Suprapubic skin (tissue), 4 donors: ENCODE results near the gene C2orf15. TPM values are rescaled to one million over a fixed set of nuclear protein-coding genes. Genes with fewer than 3 reads are reported as not detected.
"Not testable (repeated sequence)": the region's sequence is repeated elsewhere in the genome, so short reads cannot be mapped to it uniquely, and the experiment has no call there.

Experiments used
- DNase-seq, 2 donors: peaks; one replicate each; pipeline ENCODE4 v3.0.0-alpha.2; 2019; ENCODE audit warnings: low spot score in 2 of 2
- H3K27ac ChIP-seq: fragments of 200-600 bp; sonication (generic); one replicate; pipeline ENCODE4 v1.5.1; 2019
- H3K27me3 ChIP-seq: fragments of 200-600 bp; sonication (generic); one replicate; pipeline ENCODE4 v1.5.1; 2019
- H3K36me3 ChIP-seq: fragments of 200-600 bp; sonication (generic); one replicate; pipeline ENCODE4 v1.5.1; 2019
- H3K4me1 ChIP-seq: fragments of 200-600 bp; sonication (generic); one replicate; pipeline ENCODE4 v1.5.1; 2019
- H3K4me3 ChIP-seq: fragments of 200-600 bp; sonication (generic); one replicate; pipeline ENCODE4 v1.5.1; 2019; ENCODE audit warnings: mild to moderate bottlenecking
- H3K9me3 ChIP-seq: fragments of 200-600 bp; sonication (generic); one replicate; pipeline ENCODE4 v1.5.1; 2019
- CTCF ChIP-seq, 2 donors: fragments of 200-600 bp in 1 of 2; fragments of 450-650 bp in 1 of 2; sonication (generic) in 1 of 2; IDR thresholded peaks; one replicate each; pipeline ENCODE4 v1.5.1; 2016 to 2019; ENCODE audit warnings: antibody characterized with exemption in 2 of 2, mild to moderate bottlenecking in 1 of 2, moderate library complexity in 1 of 2
- EP300 ChIP-seq: sonication (generic); formaldehyde crosslinking; IDR thresholded peaks from one replicate; pipeline ENCODE4 v1.6.1; 2017; ENCODE audit warnings: antibody characterized with exemption
- POLR2A ChIP-seq, 2 donors: fragments of 450-650 bp; IDR thresholded peaks; one replicate each; pipeline ENCODE4 v1.6.1; 2017; ENCODE audit warnings: antibody characterized with exemption in 2 of 2, mild to moderate bottlenecking in 2 of 2, moderate library complexity in 2 of 2
- POLR2AphosphoS5 ChIP-seq, 3 donors: sonication (generic); formaldehyde crosslinking; IDR thresholded peaks; one replicate each; pipeline ENCODE4 v1.6.1; 2017; ENCODE audit warnings: antibody characterized with exemption in 3 of 3
- whole genome bisulfite sequencing: methylation state at CpG from one replicate; pipeline ENCODE4 v1.1.5; 2018; 5-methylcytosine and 5-hydroxymethylcytosine counted together
- total RNA-seq, 4 donors: library from RNA; depleted of rRNA; stranded (reverse); fragments of >200 nt; gene quantifications; one replicate each; pipeline ENCODE4 v1.1.0, GENCODE V29; 2016

The C2orf15 gene
- total RNA-seq, 4 donors from 2014 or later: 0.72 to 4.6 (median 2.6) TPM

- no peak for TF ChIP-seq EP300
- no peak for TF ChIP-seq CTCF (IDR thresholded peaks at IDR 0.05)
- no peak for TF ChIP-seq POLR2A (IDR thresholded peaks at IDR 0.05)
- no peak for TF ChIP-seq POLR2AphosphoS5 (IDR thresholded peaks at IDR 0.05)
- Histone ChIP-seq H3K27me3 (no peaks in the 10 kb centered on the region), H3K27ac (no peak overlapping the region), H3K4me3 (no peak overlapping the region), H3K9me3 (no peaks in the 10 kb centered on the region), H3K36me3 (peaks cover 22% of the 10 kb centered on the region), H3K4me1 (peaks cover 24% of the 10 kb centered on the region)
- DNase-seq: no peak
- WGBS: 76% methylated on average over 6 of the region's 6 CpGs
Observed at GRCh38 chr2:99184811-99185210, 43.3 kb downstream of the C2orf15 start.

DNA sequence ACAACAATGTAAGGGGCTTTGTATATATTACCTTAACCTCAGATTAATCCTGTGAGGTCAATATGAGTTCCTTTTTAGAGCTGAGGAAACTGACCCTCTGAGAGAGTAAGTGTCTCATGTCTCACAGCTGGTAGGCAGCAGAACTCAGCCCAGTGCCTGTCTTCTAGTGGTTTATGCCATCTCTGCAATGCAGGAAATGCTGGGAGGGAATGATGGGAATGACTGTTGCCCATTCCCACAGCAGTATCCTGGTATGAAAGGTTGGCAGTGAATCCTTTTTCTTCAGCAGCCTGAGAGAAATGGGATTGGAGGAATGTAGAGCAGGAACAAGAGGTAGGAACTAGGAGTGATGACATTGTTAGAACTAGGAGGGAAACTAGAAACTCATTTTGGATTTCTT lies 45.5 kb downstream of the C2orf15 start:
- Histone ChIP-seq H3K4me1 (peaks cover 11% of the 10 kb centered on the region), H3K9me3 (no peaks in the 10 kb centered on the region), H3K27me3 (no peaks in the 10 kb centered on the region), H3K27ac (no peak overlapping the region), H3K4me3 (no peak overlapping the region), H3K36me3 (peaks cover 41% of the 10 kb centered on the region)
- no peak for TF ChIP-seq POLR2A (IDR thresholded peaks at IDR 0.05)
- no peak for TF ChIP-seq POLR2AphosphoS5 (IDR thresholded peaks at IDR 0.05)
- TF ChIP-seq EP300: no peak
- no peak for TF ChIP-seq CTCF (IDR thresholded peaks at IDR 0.05)
- DNase-seq: no peak

GRCh38 chr2:99188357-99188756 lies 46.9 kb downstream of the C2orf15 start:
- DNase-seq: no peak
- Histone ChIP-seq H3K27me3 (no peaks in the 10 kb centered on the region), H3K27ac (no peak overlapping the region), H3K4me1 (no peaks in the 10 kb centered on the region), H3K36me3 (peaks cover 53% of the 10 kb centered on the region), H3K4me3 (no peak overlapping the region), H3K9me3 (no peaks in the 10 kb centered on the region)
- whole genome bisulfite sequencing: 98% methylated on average over 3 of the region's 3 CpGs
- no peak for TF ChIP-seq CTCF (IDR thresholded peaks at IDR 0.05)
- TF ChIP-seq EP300: no peak
- TF ChIP-seq POLR2AphosphoS5 (IDR thresholded peaks at IDR 0.05): no peak
- TF ChIP-seq POLR2A (IDR thresholded peaks at IDR 0.05): no peak

GRCh38 chr2:99190548-99190947 lies 49.0 kb downstream of the C2orf15 start:
- no peaks in the 10 kb centered on the region for H3K27me3 ChIP-seq
- no peak for DNase-seq
- no peaks in the 10 kb centered on the region for H3K9me3 ChIP-seq
- TF ChIP-seq POLR2A (IDR thresholded peaks at IDR 0.05) (no peak), POLR2AphosphoS5 (IDR thresholded peaks at IDR 0.05) (no peak), CTCF (IDR thresholded peaks at IDR 0.05) (no peak), EP300 (no peak)
- no peak overlapping the region for H3K27ac ChIP-seq
- no peak overlapping the region for H3K4me3 ChIP-seq
- no peaks in the 10 kb centered on the region for H3K4me1 ChIP-seq
- WGBS: 80% methylated on average over 1 of the region's 1 CpG
- H3K36me3 ChIP-seq: peaks cover 58% of the 10 kb centered on the region

- not testable (repeated sequence) for H3K9me3 ChIP-seq, H3K4me3 ChIP-seq, H3K4me1 ChIP-seq, H3K27ac ChIP-seq, DNase-seq, H3K27me3 ChIP-seq
- 98% methylated on average over 4 of the region's 4 CpGs for WGBS
- peaks cover 69% of the 10 kb centered on the region for H3K36me3 ChIP-seq
Observed at GRCh38 chr2:99192364-99192763, 50.9 kb downstream of the C2orf15 start.

DNA sequence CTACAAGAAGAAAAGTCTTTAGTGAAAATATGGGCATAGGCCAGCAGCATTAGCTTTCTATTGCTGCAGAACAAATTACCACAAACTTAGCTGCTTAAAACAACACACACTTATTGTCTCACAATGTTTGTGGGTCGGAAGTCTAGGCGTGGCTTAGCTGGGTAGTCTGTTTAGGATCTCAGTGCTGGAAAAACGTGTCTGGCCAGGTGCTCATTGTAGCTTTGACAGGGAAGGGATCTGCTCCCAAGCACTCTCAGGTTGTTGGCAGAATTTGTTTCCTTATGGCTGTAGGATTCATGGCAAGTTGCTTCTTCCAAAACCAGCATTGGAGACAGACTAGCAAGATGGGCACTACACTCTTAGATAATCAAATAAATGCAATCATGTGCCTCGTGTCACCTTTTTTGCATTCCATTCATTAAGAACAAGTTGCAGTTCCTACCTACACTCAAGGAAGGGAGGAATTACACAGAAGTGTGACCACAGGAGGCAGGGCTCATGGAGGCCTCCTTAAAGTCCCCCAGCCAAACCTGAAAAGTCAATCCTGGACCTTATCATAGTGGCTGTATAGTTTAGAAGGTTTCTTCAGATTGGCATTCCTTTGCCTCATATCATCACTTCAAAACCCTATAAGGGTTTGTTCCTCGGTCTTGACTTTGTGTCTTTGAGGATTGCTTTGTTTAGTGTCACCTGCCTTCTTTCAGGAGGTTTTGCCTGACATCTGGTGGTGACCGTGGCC lies 56.8 kb downstream of the C2orf15 start:
- peak overlapping the region; percentile 5 for H3K27ac ChIP-seq
- H3K9me3 ChIP-seq: no peaks in the 10 kb centered on the region
- TF ChIP-seq EP300: no peak
- TF ChIP-seq POLR2AphosphoS5 (IDR thresholded peaks at IDR 0.05): no peak
- TF ChIP-seq CTCF (IDR thresholded peaks at IDR 0.05): no peak
- no peak for TF ChIP-seq POLR2A (IDR thresholded peaks at IDR 0.05)
- WGBS: 65% methylated on average over 6 of the region's 6 CpGs
- H3K27me3 ChIP-seq: no peaks in the 10 kb centered on the region
- H3K4me1 ChIP-seq: no peaks in the 10 kb centered on the region
- peaks cover 31% of the 10 kb centered on the region for H3K36me3 ChIP-seq
- H3K4me3 ChIP-seq: no peak overlapping the region
- DNase-seq: no peak
